Chondrocyte (in vitro differentiated cells): ENCODE measurements around the gene UBASH3A. TPM values are rescaled to one million over a fixed set of nuclear protein-coding genes. Genes with fewer than 3 reads are reported as not detected.
A peak's percentile ranks its signal among the peaks of the same experiment; 100 is the strongest.

ENCODE experiments used
- DNase-seq: peaks from one replicate; pipeline ENCODE4 v3.0.0; 2021; ENCODE audit warnings: mixed read lengths, low spot score
- H3K27ac Mint-ChIP-seq: one replicate; pipeline ENCODE4 v1.8.0; 2021; ENCODE audit warnings: mild to moderate bottlenecking, moderate library complexity, mixed read lengths; ENCODE audit not compliant: unreplicated experiment
- H3K27me3 Mint-ChIP-seq: 2 replicates; pipeline ENCODE4 v1.8.0; 2021; ENCODE audit warnings: low read depth, mixed read lengths
- H3K36me3 Mint-ChIP-seq: 2 replicates; pipeline ENCODE4 v1.8.0; 2021; ENCODE audit warnings: low read depth, mixed read lengths
- H3K4me1 Mint-ChIP-seq: 2 replicates; pipeline ENCODE4 v1.8.0; 2021; ENCODE audit warnings: low read depth, mild to moderate bottlenecking, mixed read lengths
- H3K4me3 Mint-ChIP-seq: one replicate; pipeline ENCODE4 v1.8.0; 2021; ENCODE audit warnings: mild to moderate bottlenecking, moderate library complexity, mixed read lengths; ENCODE audit not compliant: unreplicated experiment
- H3K9me3 Mint-ChIP-seq: 2 replicates; pipeline ENCODE4 v1.8.0; 2021; ENCODE audit warnings: low read depth, mixed read lengths
- total RNA-seq: library from RNA; stranded (reverse); gene quantifications from 3 replicates; pipeline ENCODE4 v1.2.1, GENCODE V29; 2021
- TF ChIP-seq, protein P1 (sequence below): fragments of 200-600 bp; sonication (generic); IDR thresholded peaks from 2 replicates; pipeline ENCODE4 v1.5.0; 2021; ENCODE audit warnings: antibody characterized with exemption, mild to moderate bottlenecking, moderate library complexity

Gene UBASH3A
- total RNA-seq, 1 donor from 2014 or later: not detected

- TF ChIP-seq, protein P1, sequence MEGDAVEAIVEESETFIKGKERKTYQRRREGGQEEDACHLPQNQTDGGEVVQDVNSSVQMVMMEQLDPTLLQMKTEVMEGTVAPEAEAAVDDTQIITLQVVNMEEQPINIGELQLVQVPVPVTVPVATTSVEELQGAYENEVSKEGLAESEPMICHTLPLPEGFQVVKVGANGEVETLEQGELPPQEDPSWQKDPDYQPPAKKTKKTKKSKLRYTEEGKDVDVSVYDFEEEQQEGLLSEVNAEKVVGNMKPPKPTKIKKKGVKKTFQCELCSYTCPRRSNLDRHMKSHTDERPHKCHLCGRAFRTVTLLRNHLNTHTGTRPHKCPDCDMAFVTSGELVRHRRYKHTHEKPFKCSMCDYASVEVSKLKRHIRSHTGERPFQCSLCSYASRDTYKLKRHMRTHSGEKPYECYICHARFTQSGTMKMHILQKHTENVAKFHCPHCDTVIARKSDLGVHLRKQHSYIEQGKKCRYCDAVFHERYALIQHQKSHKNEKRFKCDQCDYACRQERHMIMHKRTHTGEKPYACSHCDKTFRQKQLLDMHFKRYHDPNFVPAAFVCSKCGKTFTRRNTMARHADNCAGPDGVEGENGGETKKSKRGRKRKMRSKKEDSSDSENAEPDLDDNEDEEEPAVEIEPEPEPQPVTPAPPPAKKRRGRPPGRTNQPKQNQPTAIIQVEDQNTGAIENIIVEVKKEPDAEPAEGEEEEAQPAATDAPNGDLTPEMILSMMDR: peak; percentile 3
- DNase-seq: no peak
- peaks cover 2% of the 10 kb centered on the region for H3K27me3 Mint-ChIP-seq
These were observed 8.4 kb downstream of the UBASH3A start for GRCh38 chr21:42411891-42412635.

DNA sequence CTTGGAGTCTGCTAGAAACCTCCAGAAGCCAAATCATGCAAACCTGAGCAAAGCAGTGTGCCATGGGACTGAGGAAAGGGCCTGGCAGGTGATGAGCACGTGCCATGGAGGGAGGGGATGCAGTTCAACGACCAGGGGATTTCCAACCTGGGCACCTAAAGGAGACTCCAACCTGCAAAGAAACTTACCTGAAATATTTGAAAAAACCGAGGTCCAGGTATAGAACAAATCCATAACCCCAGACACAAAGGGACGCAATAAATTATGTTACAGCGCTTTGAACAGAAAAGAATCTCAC, 8.9 kb downstream of the UBASH3A start:
- TF ChIP-seq, protein P1: no peak
- Mint-ChIP-seq H3K4me3 (no peak overlapping the region), H3K27ac (no peak overlapping the region), H3K27me3 (peaks cover 5% of the 10 kb centered on the region), H3K4me1 (peaks cover 8% of the 10 kb centered on the region), H3K9me3 (no peaks in the 10 kb centered on the region), H3K36me3 (no peaks in the 10 kb centered on the region)
- DNase-seq: no peak

More at GRCh38 chr21:42411891-42412635, 8.4 kb downstream of the UBASH3A start:
- H3K4me3 Mint-ChIP-seq: no peak overlapping the region
- H3K27ac Mint-ChIP-seq: no peak overlapping the region
- H3K9me3 Mint-ChIP-seq: no peaks in the 10 kb centered on the region
- no peaks in the 10 kb centered on the region for H3K36me3 Mint-ChIP-seq
- H3K4me1 Mint-ChIP-seq: peaks cover 8% of the 10 kb centered on the region

DNA sequence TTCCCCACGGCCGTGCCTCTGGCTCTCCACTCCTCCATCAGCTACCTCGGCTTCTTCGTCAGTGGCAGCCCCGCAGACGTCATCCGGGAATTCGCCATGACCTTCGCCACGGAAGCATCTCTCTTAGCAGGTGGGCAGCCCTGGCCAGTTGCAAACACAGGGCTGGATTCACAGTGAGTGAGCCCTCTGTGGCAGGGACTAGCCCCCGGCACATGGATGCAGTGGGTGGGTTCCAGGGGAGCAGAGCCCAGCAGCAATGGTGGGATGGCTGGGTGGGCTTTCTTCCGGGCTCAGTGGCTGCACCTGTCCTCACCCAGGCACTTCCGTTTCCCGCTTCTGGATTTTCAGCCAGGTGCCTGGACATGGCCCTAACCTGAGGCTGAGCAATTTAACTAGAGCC, 9.4 kb downstream of the UBASH3A start:
- Mint-ChIP-seq H3K4me3 (no peak overlapping the region), H3K36me3 (no peaks in the 10 kb centered on the region), H3K4me1 (peaks cover 8% of the 10 kb centered on the region), H3K9me3 (no peaks in the 10 kb centered on the region), H3K27ac (no peak overlapping the region), H3K27me3 (peaks cover 5% of the 10 kb centered on the region)
- TF ChIP-seq, protein P1: no peak
- DNase-seq: no peak

- Mint-ChIP-seq H3K4me3 (no peak overlapping the region), H3K36me3 (no peaks in the 10 kb centered on the region), H3K9me3 (no peaks in the 10 kb centered on the region), H3K27ac (no peak overlapping the region), H3K4me1 (peaks cover 8% of the 10 kb centered on the region), H3K27me3 (peaks cover 3% of the 10 kb centered on the region)
- TF ChIP-seq, protein P1: no peak
- DNase-seq: no peak
These were observed 9.8 kb downstream of the UBASH3A start for GRCh38 chr21:42413500-42413899.

DNA sequence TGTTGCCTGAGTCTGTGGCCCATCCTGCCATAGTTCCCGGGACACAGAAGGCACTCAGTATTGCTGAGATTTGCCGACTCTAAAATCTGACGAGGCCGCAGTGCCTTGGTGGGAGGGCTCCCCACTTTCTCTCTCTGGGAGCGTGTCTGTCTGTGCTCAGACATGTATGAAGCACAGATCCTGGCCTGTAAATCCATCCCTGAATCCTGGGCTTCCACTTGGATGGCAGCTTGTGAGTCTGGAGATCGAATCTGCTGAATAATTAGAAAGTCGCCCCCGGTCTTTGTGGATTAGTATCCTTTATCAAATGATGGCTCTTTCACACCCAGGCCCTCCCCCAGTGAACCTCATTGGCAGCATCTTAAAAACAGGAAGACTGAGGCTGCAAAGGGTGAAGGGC, 10.4 kb downstream of the UBASH3A start:
- H3K27ac Mint-ChIP-seq: no peak overlapping the region
- peaks cover 3% of the 10 kb centered on the region for H3K27me3 Mint-ChIP-seq
- DNase-seq: no peak

More for the DNA sequence above, 10.4 kb downstream of the UBASH3A start:
- H3K4me1 Mint-ChIP-seq: peaks cover 8% of the 10 kb centered on the region
- TF ChIP-seq, protein P1: no peak
- H3K36me3 Mint-ChIP-seq: no peaks in the 10 kb centered on the region
- H3K4me3 Mint-ChIP-seq: no peak overlapping the region
- no peaks in the 10 kb centered on the region for H3K9me3 Mint-ChIP-seq
